ENCODE measurements around the gene PDE6A.

Gene PDE6A

GRCh38 chr5:149871471-149871870, 73.1 kb downstream of the PDE6A start:
- Histone ChIP-seq H3K4me3 (no peak overlapping the region), H3K27ac (no peak overlapping the region)
- TF ChIP-seq CTCF (IDR thresholded peaks at IDR 0.05), result no peak
- no peak for DNase-seq (ENCODE audit: low spot score)

DNA sequence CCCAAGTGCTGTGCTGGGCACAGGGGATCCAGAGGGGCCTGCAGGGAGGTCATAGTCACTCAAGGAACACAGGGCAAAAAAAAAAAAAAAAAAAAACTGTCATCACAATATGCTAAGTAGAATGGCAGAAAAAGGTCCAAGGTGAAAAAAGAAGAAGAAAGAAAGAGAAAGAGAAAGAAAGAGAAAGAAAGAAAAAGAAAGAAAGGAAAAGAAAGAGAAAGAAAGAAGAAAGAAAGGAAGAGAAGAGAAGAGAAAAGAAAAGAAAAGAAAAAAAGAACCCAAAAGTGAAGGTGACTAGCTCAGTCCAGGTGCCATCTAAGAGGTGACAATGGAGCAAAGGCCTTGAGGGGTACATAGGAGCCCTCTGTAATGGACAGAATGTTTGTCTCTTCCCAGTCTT, 73.9 kb downstream of the PDE6A start:
- Histone ChIP-seq H3K27ac (no peak overlapping the region), H3K4me3 (no peak overlapping the region)
- DNase-seq (ENCODE audit: low spot score), result no peak
- TF ChIP-seq CTCF (IDR thresholded peaks at IDR 0.05), result no peak

DNA sequence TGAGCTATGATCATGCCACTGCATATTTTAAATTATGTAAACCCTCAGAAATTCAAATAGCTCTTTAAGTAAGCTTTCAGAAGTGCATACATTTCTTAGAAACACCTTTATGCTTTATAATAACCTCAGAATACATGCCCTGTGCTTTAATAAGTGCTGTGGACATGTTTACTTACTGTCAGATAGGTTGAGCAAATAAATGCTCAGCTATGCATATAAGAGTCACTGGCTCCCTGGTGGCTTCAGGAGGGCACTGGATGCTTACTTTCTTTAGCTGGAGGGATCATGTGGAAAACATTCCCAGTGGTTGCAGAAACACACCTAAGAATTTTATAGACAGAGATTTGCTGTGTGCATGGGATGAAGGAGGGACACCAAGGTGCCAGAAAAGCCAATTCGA, 74.4 kb downstream of the PDE6A start:
- H3K27ac ChIP-seq, result no peak overlapping the region
- TF ChIP-seq CTCF (IDR thresholded peaks at IDR 0.05), result no peak

GRCh38 chr5:149869411-149869821, 75.2 kb downstream of the PDE6A start:
- no peak overlapping the region for H3K27ac ChIP-seq
- DNase-seq (ENCODE audit: low spot score), result no peak
- H3K4me3 ChIP-seq, result no peak overlapping the region
- TF ChIP-seq CTCF (IDR thresholded peaks at IDR 0.05), result no peak

More for the DNA sequence above, 74.4 kb downstream of the PDE6A start:
- H3K4me3 ChIP-seq, result no peak overlapping the region
- DNase-seq (ENCODE audit: low spot score), result no peak

DNA sequence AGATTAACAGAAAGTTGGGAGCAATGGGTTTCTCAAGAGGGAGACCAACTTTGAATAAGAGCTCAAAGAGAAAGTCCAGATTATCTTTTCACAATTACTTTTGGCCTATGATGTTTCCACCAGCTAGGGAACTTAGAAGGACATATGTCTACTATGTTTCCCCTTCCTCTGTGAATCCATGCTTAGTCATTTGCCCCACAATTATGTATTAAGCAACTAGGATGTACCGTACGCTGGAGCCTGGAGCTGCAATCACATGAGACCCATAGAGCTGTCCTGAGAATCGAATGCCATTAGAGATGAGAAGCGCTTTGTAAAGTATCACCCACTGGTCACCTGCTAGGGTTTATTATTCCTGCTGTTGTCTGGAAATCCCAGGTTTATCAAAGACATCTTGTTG, 78.8 kb downstream of the PDE6A start:
- no peak for TF ChIP-seq CTCF (IDR thresholded peaks at IDR 0.05)
- Histone ChIP-seq H3K4me3 (no peak overlapping the region), H3K27ac (no peak overlapping the region)
- DNase-seq (ENCODE audit: low spot score), result no peak

GRCh38 chr5:149863830-149864229, 80.8 kb downstream of the PDE6A start:
- DNase-seq (ENCODE audit: low spot score), result no peak
- H3K4me3 ChIP-seq, result no peak overlapping the region
- no peak overlapping the region for H3K27ac ChIP-seq
- no peak for TF ChIP-seq CTCF (IDR thresholded peaks at IDR 0.05)

DNA sequence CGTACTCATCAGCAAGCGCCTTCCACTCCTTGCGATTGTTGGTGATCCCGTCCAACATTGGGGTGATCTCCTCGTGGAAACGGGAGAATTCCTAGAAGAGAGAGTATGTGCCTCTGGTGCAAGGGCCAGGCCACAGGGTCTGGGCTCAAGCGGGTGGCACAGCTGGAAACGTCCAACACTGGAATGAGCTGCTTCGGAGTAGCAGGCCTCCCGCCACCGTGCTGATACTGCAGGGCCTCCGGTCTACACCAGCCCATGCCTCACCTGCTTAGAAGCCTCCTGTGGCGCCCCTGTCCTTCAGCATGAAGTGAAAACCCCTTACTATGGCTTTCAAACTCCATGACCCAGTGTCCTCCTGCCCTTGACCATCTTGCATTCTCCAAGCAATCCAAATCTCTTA, 81.4 kb downstream of the PDE6A start:
- no peak for TF ChIP-seq CTCF (IDR thresholded peaks at IDR 0.05)
- Histone ChIP-seq H3K27ac (no peak overlapping the region), H3K4me3 (no peak overlapping the region)
- no peak for DNase-seq (ENCODE audit: low spot score)
